Mononuclear cell (primary cell): Measurements from ENCODE around the gene CAVIN2. TPM values are rescaled to one million over a fixed set of nuclear protein-coding genes. Genes with fewer than 3 reads are reported as not detected.
"Not testable (repeated sequence)": the region's sequence is repeated elsewhere in the genome, so short reads cannot be mapped to it uniquely, and the experiment has no call there.

Experiments
- H3K27me3 ChIP-seq: 2 replicates; pipeline ENCODE4 v1.6.0; 2011; ENCODE audit warnings: low read length, control low read depth; ENCODE audit not compliant: insufficient read depth
- H3K4me1 ChIP-seq: 2 replicates; pipeline ENCODE4 v1.5.1; 2011; ENCODE audit warnings: mild to moderate bottlenecking, low read length, control low read depth; ENCODE audit not compliant: insufficient read depth
- H3K4me3 ChIP-seq: 2 replicates; pipeline ENCODE4 v1.5.1; 2011; ENCODE audit warnings: mild to moderate bottlenecking, low read length, moderate library complexity
- H3K9me3 ChIP-seq: 2 replicates; pipeline ENCODE4 v1.5.1; 2011; ENCODE audit warnings: low read depth, mild to moderate bottlenecking, control low read depth, low read length
- total RNA-seq: library from RNA; depleted of rRNA; stranded (reverse); fragments of >200 nt; gene quantifications from one replicate; pipeline ENCODE4 v1.2.3, GENCODE V29; 2012

Gene CAVIN2
- total RNA-seq, 1 donor = 139 TPM

- Histone ChIP-seq H3K27me3 (no peaks in the 10 kb centered on the region), H3K9me3 (no peaks in the 10 kb centered on the region), H3K4me3 (no peak overlapping the region), H3K4me1 (no peaks in the 10 kb centered on the region)
Measured at GRCh38 chr2:191803007-191803406, 43.9 kb downstream of the CAVIN2 start.

DNA sequence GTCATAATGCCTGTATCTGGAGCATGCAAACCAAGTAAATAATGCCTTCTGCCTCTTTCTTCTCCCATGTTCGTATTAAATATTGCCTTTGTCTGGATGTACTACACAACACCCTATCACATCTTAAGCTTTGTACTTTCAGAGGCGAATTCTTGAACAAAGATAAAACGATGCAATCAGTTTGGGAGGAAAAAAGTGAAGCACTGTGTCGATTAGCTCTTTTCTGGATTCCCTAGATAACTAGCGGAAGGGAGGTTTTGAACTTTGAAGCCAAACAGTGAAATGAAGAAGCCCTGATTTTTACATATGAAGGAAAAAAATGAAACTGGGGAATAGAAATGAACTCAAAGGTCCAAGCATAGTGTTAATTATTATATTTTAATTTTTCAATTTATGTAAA lies 44.7 kb downstream of the CAVIN2 start:
- Histone ChIP-seq H3K9me3 (no peaks in the 10 kb centered on the region), H3K4me3 (no peak overlapping the region), H3K27me3 (no peaks in the 10 kb centered on the region), H3K4me1 (no peaks in the 10 kb centered on the region)

DNA sequence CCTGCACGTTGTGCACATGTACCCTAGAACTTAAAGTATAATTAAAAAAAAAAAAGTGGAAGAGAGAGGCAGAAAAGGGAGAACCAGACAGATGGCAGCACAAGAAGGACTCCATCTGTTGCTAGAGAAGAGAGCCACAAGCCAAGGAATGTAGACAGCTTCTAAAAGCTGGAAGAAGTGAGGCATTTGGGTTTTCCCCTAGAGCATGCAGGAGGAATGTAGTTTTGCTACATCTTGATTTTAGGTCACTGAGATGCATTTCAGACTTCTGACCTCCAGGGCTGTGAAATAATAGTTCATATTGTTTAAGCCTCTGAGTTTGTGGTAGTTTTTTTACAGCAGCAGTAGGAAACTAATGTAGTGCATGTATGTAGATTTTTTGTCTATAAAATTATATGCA lies 46.0 kb downstream of the CAVIN2 start:
- Histone ChIP-seq H3K27me3 (no peaks in the 10 kb centered on the region), H3K4me3 (no peak overlapping the region), H3K4me1 (no peaks in the 10 kb centered on the region), H3K9me3 (no peaks in the 10 kb centered on the region)

DNA sequence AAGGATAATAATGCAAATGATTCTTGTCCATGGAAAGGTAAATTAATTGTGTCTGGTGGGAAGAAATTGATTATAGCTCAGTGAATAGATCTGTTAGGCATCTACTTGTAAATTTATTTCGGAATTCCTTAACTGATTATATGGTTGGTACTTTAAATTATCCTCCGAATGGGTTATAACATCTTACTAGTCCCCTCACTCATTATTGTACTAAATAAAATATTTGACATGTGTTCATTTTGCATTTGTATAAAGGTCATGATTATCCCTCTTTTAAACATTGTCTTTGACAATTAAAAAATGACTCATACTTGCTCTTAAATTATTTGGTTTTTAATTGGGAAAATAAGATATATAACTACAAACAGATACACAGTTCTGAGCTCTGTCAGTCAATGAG lies 47.4 kb downstream of the CAVIN2 start:
- H3K9me3 ChIP-seq = no peaks in the 10 kb centered on the region
- no peaks in the 10 kb centered on the region for H3K4me1 ChIP-seq
- no peak overlapping the region for H3K4me3 ChIP-seq
- no peaks in the 10 kb centered on the region for H3K27me3 ChIP-seq

- Histone ChIP-seq H3K4me1 (no peaks in the 10 kb centered on the region), H3K9me3 (no peaks in the 10 kb centered on the region), H3K4me3 (no peak overlapping the region), H3K27me3 (no peaks in the 10 kb centered on the region)
Measured at GRCh38 chr2:191797942-191798876, 48.7 kb downstream of the CAVIN2 start.

- no peaks in the 10 kb centered on the region for H3K9me3 ChIP-seq
- no peaks in the 10 kb centered on the region for H3K4me1 ChIP-seq
- H3K4me3 ChIP-seq = no peak overlapping the region
- H3K27me3 ChIP-seq = no peaks in the 10 kb centered on the region
Measured at GRCh38 chr2:191797500-191797899, 49.4 kb downstream of the CAVIN2 start.

GRCh38 chr2:191795715-191796114 lies 51.2 kb downstream of the CAVIN2 start:
- Histone ChIP-seq H3K4me1 (no peaks in the 10 kb centered on the region), H3K9me3 (no peaks in the 10 kb centered on the region), H3K4me3 (no peak overlapping the region), H3K27me3 (no peaks in the 10 kb centered on the region)

- Histone ChIP-seq H3K9me3 (no peaks in the 10 kb centered on the region), H3K27me3 (no peaks in the 10 kb centered on the region), H3K4me1 (no peaks in the 10 kb centered on the region), H3K4me3 (no peak overlapping the region)
Measured at GRCh38 chr2:191791953-191792560, 54.8 kb downstream of the CAVIN2 start.

GRCh38 chr2:191790737-191791136 lies 56.2 kb downstream of the CAVIN2 start:
- Histone ChIP-seq H3K27me3 (no peaks in the 10 kb centered on the region), H3K4me3 (no peak overlapping the region), H3K4me1 (no peaks in the 10 kb centered on the region), H3K9me3 (no peaks in the 10 kb centered on the region)

DNA sequence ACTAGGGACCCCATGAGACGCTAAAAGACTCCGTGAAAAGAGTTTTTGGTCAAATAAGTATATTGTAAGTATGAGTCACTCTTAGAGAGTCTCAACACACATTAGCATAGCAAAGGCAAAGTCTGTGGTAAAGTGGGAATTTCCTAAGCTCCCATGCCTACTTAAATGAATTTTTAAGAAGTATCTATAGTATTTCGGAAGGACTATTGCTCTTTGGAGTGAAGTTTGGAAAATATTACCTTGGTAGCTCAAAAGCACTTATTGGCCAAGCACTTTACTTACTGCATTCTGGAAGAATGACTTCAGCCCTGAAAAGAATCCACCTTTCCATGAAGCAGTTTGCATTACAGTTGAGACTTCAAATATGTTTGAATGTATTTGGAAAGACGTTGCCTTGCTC lies 57.1 kb downstream of the CAVIN2 start:
- Histone ChIP-seq H3K4me1 (no peaks in the 10 kb centered on the region), H3K9me3 (no peaks in the 10 kb centered on the region), H3K27me3 (no peaks in the 10 kb centered on the region), H3K4me3 (no peak overlapping the region)

DNA sequence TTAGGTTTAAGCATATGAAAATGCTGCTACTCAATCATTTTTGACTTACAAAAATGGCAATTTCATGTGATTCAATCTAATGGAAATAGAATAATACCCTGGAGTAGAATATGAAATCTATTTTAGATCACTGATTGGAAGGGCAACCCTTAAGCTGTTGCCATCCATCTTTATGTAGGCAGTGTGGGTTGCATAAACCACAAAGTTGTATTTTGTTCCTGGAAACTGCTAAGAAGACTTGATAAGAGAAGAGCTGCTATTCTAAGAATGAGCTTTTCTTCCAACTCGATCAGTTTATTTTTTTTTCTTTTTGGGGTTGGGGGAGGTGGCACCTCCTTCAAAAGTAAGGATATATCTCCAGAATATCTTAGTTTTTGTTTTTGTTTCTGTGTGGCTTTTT lies 60.2 kb downstream of the CAVIN2 start:
- H3K4me1 ChIP-seq = no peaks in the 10 kb centered on the region
- no peak overlapping the region for H3K4me3 ChIP-seq
- H3K27me3 ChIP-seq = no peaks in the 10 kb centered on the region
- H3K9me3 ChIP-seq = no peaks in the 10 kb centered on the region

DNA sequence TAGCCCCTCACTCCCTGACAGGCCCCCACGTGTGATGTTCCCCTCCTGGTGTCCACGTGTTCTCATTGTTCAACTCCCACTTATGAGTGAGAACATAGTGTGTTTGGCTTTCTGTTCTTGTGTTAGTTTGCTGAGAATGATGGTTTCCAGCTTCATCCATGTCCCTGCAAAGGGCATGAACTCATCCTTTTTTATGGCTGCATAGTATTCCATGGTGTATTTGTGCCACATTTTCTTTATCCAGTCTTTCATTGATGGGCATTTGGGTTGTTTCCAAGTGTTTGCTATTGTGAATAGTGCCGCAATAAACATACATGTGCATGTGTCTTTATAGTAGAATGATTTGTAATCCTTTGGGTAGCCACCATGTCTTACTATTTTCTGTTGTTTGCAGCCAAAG lies 61.2 kb downstream of the CAVIN2 start:
- H3K4me1 ChIP-seq, H3K4me3 ChIP-seq, H3K9me3 ChIP-seq, H3K27me3 ChIP-seq: not testable (repeated sequence)

Other genes with a start within 250 kb of the CAVIN2 start
- 103 TPM for gene NABP1, start 169.0 kb downstream of the CAVIN2 start, total RNA-seq